B cell (primary cell): ENCODE data around the gene SSRP1. TPM values are rescaled to one million over a fixed set of nuclear protein-coding genes. Genes with fewer than 3 reads are reported as not detected.

Experiments
- ATAC-seq: fragments of 200-7000 bp; cut with Tn5 transposase; one replicate; pipeline ENCODE4 v1.10.0; 2021; ENCODE audit warnings: low read depth, mild to moderate bottlenecking, moderate number of reproducible peaks, moderate library complexity
- CTCF ChIA-PET: fragments of 350-600 bp; sonication (Branson Sonifier 250); formaldehyde crosslinking; loops from one replicate; lab custom pipeline; 2021; ENCODE audit warnings: antibody characterized with exemption, inconsistent platforms; lab: Charles Lee
- POLR2A ChIA-PET: fragments of 350-600 bp; sonication (Branson Sonifier 250); formaldehyde crosslinking; loops from one replicate; lab custom pipeline; 2021; ENCODE audit warnings: antibody characterized with exemption; lab: Charles Lee
- DNase-seq: peaks from one replicate; pipeline ENCODE4 v3.0.0; 2013
- H2AFZ ChIP-seq: 2 replicates; pipeline ENCODE4 v1.6.1; 2012; ENCODE audit warnings: mild to moderate bottlenecking, low read depth, low read length; ENCODE audit not compliant: insufficient read depth, poor library complexity, severe bottlenecking
- H3K27ac ChIP-seq, 2 donors: 1 replicate in 1 of 2; 2 replicates in 1 of 2; pipeline ENCODE4 v1.5.1; 2012 to 2013; ENCODE audit warnings: low read length in 2 of 2, mild to moderate bottlenecking in 2 of 2, moderate library complexity in 1 of 2
- H3K27me3 ChIP-seq, 4 experiments: fragments of 200-600 bp in 1 of 4; sonication (generic) in 1 of 4; replicated peaks in 1 of 4; 1 replicate in 2 of 4; 2 replicates in 2 of 4; pipeline versions ENCODE4 v1.6.1 to v1.7.0; 2013 to 2016; ENCODE audit warnings: low read length in 3 of 4, mild to moderate bottlenecking in 2 of 4, mixed read lengths in 1 of 4, moderate library complexity in 1 of 4; ENCODE audit not compliant: insufficient read depth in 4 of 4, control insufficient read depth in 3 of 4; ENCODE audit errors: control extremely low read depth in 1 of 4
- H3K36me3 ChIP-seq, 2 experiments: replicated peaks in 1 of 2; 1 replicate in 1 of 2; 2 replicates in 1 of 2; pipeline versions ENCODE4 v1.6.1 to v1.7.1; 2013; ENCODE audit warnings: low read length in 1 of 2; ENCODE audit not compliant: insufficient read depth in 2 of 2, control insufficient read depth in 1 of 2; ENCODE audit errors: control extremely low read depth in 1 of 2, extremely low read depth in 1 of 2
- H3K4me1 ChIP-seq, 2 donors: fragments of 200-600 bp in 1 of 2; sonication (generic) in 1 of 2; 1 replicate in 1 of 2; 2 replicates in 1 of 2; pipeline versions ENCODE4 v1.5.1 to v1.6.1; 2013 to 2017; ENCODE audit warnings: low read length in 2 of 2; ENCODE audit not compliant: control insufficient read depth in 2 of 2, insufficient read depth in 2 of 2
- H3K4me2 ChIP-seq: replicated peaks from 2 replicates; pipeline ENCODE3; 2012; ENCODE audit warnings: mild to moderate bottlenecking, low read depth, low read length; ENCODE audit not compliant: poor library complexity, severe bottlenecking
- H3K4me3 ChIP-seq, 5 experiments: fragments of 200-600 bp in 1 of 5; sonication (generic) in 1 of 5; 1 replicate in 3 of 5; 2 replicates in 2 of 5; pipeline versions ENCODE4 v1.5.1 to v1.7.0; 2011 to 2016; ENCODE audit warnings: low read length in 4 of 5, mild to moderate bottlenecking in 4 of 5, low read depth in 2 of 5, control low read depth in 1 of 5, moderate library complexity in 1 of 5; ENCODE audit not compliant: insufficient read depth in 1 of 5; ENCODE audit errors: control extremely low read depth in 1 of 5, extremely low read depth in 1 of 5
- H3K79me2 ChIP-seq: fragments of 200-600 bp; sonication (generic); one replicate; pipeline ENCODE4 v1.6.0; 2016; ENCODE audit warnings: low read length; ENCODE audit not compliant: control insufficient read depth, insufficient read depth
- H3K9ac ChIP-seq: fragments of 200-600 bp; sonication (generic); 2 replicates; pipeline ENCODE4 v1.6.1; 2017; ENCODE audit warnings: mild to moderate bottlenecking, low read length, moderate library complexity
- H3K9me3 ChIP-seq, 3 donors: one replicate each; pipeline versions ENCODE4 v1.6.1 to v1.7.1; 2013; ENCODE audit warnings: low read length in 2 of 3; ENCODE audit not compliant: control insufficient read depth in 2 of 3, insufficient read depth in 1 of 3; ENCODE audit errors: control extremely low read depth in 1 of 3
- H4K20me1 ChIP-seq: 2 replicates; pipeline ENCODE4 v1.6.0; 2012; ENCODE audit warnings: mild to moderate bottlenecking, low read length; ENCODE audit not compliant: insufficient read depth, control insufficient read depth, poor library complexity, severe bottlenecking
- H3K27ac Mint-ChIP-seq: one replicate; pipeline ENCODE4 v1.8.0; 2021; ENCODE audit warnings: mixed read lengths
- H3K27me3 Mint-ChIP-seq: one replicate; pipeline ENCODE4 v1.8.0; 2021; ENCODE audit warnings: mixed read lengths
- H3K4me1 Mint-ChIP-seq: one replicate; pipeline ENCODE4 v1.8.0; 2021; ENCODE audit warnings: mixed read lengths
- H3K4me3 Mint-ChIP-seq: one replicate; pipeline ENCODE4 v1.8.0; 2021; ENCODE audit warnings: mixed read lengths
- H3K9me3 Mint-ChIP-seq: one replicate; pipeline ENCODE4 v1.8.0; 2022; ENCODE audit warnings: mixed read lengths; ENCODE audit not compliant: insufficient read depth
- EZH2 ChIP-seq: IDR thresholded peaks from 2 replicates; pipeline ENCODE4 v1.6.1; 2012; ENCODE audit warnings: borderline replicate concordance, low read depth, mild to moderate bottlenecking, moderate library complexity, low read length; ENCODE audit not compliant: insufficient read depth, poor library complexity, severe bottlenecking
- WGBS: methylation state at CpG from one replicate; pipeline ENCODE4 v1.1.5; 2013; ENCODE audit warnings: missing lambda C conversion rate; ENCODE audit not compliant: insufficient coverage; 5-methylcytosine and 5-hydroxymethylcytosine counted together
- intact Hi-C: fragments of 100-400 bp; cut with micrococcal nuclease; formaldehyde crosslinking; loops from one replicate; pipeline ENCODE4 v1.10.0; 2022
- polyA plus RNA-seq: library from polyadenylated mRNA; depleted of rRNA; stranded (reverse); fragments of >200 nt; gene quantifications from 2 replicates; pipeline ENCODE4 v1.2.3, GENCODE V29; 2012
- total RNA-seq, 2 donors: library from RNA; stranded (reverse); fragments of 120-200 nt in 1 of 2; gene quantifications; 1 replicate in 1 of 2; 2 replicates in 1 of 2; pipeline versions ENCODE4 v1.2.3 to v1.2.4, GENCODE V29; 2013 to 2022
- TF ChIP-seq, protein P1 (sequence below): fragments of 200-600 bp; IDR thresholded peaks from one replicate; pipeline ENCODE4 v1.8.0; 2022; ENCODE audit warnings: antibody characterized with exemption, mild to moderate bottlenecking

The SSRP1 gene
- total and polyA plus RNA-seq, 2 donors (not counting 1 experiment from before 2014, with no cell fraction given): 40.9 to 66.6 TPM

DNA sequence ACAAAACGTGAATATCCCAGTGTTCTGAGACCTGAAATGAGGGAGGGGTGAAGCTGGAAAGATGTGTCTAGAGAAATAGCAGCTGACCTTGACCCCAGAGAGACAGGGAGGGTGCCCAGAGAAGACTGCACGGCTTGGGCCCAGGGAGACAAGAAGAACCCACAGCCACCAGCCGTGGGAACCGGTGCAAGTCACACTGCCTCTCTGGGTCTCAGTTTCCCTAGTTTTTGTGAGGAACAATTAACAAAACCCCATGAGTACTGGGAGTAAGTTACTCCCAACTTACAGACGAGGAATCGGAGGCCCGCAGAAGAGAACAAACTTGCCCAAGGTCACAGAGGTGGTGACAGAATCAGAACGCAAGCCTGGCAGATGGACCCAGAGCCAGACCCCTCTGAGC is 30.2 kb downstream of the SSRP1 start:
- peaks cover 0 to 2% (median 0%) of the 10 kb centered on the region in 3 donors for H3K9me3 ChIP-seq
- H3K27me3 Mint-ChIP-seq: no peaks in the 10 kb centered on the region
- no peak overlapping the region for H3K9ac ChIP-seq
- no peaks in the 10 kb centered on the region for H3K79me2 ChIP-seq
- POLR2A ChIA-PET: no interaction called here
- no peaks in the 10 kb centered on the region for H3K9me3 Mint-ChIP-seq
- 96% methylated on average over 4 of the region's 8 CpGs for WGBS
- ATAC-seq (no peak), DNase-seq (no peak)
- H3K4me3 ChIP-seq: no peak overlapping the region
- no peak overlapping the region for H2AFZ ChIP-seq
- H3K4me2 ChIP-seq: no peak overlapping the region
- peaks cover 0 to 4% of the 10 kb centered on the region in 2 experiments for H3K36me3 ChIP-seq
- intact Hi-C loops: no loop called here
- H3K4me3 Mint-ChIP-seq: no peak overlapping the region
- no peaks in the 10 kb centered on the region for H3K4me1 ChIP-seq
- TF ChIP-seq, protein P1, sequence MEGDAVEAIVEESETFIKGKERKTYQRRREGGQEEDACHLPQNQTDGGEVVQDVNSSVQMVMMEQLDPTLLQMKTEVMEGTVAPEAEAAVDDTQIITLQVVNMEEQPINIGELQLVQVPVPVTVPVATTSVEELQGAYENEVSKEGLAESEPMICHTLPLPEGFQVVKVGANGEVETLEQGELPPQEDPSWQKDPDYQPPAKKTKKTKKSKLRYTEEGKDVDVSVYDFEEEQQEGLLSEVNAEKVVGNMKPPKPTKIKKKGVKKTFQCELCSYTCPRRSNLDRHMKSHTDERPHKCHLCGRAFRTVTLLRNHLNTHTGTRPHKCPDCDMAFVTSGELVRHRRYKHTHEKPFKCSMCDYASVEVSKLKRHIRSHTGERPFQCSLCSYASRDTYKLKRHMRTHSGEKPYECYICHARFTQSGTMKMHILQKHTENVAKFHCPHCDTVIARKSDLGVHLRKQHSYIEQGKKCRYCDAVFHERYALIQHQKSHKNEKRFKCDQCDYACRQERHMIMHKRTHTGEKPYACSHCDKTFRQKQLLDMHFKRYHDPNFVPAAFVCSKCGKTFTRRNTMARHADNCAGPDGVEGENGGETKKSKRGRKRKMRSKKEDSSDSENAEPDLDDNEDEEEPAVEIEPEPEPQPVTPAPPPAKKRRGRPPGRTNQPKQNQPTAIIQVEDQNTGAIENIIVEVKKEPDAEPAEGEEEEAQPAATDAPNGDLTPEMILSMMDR: no peak
- no peak for TF ChIP-seq EZH2
- no peak overlapping the region for H3K27ac Mint-ChIP-seq
- H3K4me1 Mint-ChIP-seq: peaks cover 2% of the 10 kb centered on the region
- no peaks in the 10 kb centered on the region for H4K20me1 ChIP-seq
- no peaks in the 10 kb centered on the region for H3K27me3 ChIP-seq
- CTCF ChIA-PET: interaction anchor here (1.5 kb wide), 1 partner anchor 40 kb away, joined by 3 read pairs; no protein-coding TSS in a partner anchor
- no peak overlapping the region for H3K27ac ChIP-seq

DNA sequence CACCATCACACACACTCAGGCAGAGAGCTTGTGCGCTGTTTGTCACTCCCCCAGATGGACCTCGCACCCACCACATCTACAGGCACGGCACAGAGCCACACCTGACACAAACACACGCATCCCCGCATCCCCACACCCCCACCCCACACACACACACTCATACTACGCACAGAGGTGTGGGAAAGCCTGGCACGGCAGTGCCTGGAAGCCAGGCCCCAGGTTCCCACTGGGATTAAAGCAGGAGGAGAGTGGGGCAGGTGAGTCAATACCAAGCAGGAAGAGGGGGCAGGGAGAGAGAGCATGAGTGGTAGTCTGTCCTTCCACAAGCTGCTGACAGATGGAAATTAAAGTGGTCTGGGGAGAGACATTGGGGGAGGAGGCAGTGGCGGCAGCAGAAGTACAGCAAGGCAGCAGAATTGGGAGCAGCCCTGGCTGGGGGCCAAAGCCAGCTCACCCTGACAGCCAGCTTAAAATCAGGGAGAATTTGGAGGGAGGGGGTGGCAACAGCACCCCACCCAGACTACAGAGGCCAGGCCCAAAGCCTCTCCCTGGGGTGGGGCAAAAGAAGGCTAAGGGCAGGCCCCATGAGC is 31.6 kb downstream of the SSRP1 start:
- ATAC-seq: no peak
- no peak for DNase-seq
- Histone ChIP-seq H3K79me2 (no peaks in the 10 kb centered on the region), H3K4me3 (no peak overlapping the region), H3K36me3 (peaks cover 0 to 4% of the 10 kb centered on the region in 2 experiments), H3K27me3 (no peaks in the 10 kb centered on the region), H4K20me1 (no peaks in the 10 kb centered on the region), H3K9me3 (peaks cover 0 to 17% (median 9%) of the 10 kb centered on the region in 3 donors), H3K4me1 (no peaks in the 10 kb centered on the region), H2AFZ (no peak overlapping the region), H3K9ac (no peak overlapping the region), H3K4me2 (no peak overlapping the region), H3K27ac (no peak overlapping the region)
- POLR2A ChIA-PET: no interaction called here
- TF ChIP-seq EZH2: no peak
- TF ChIP-seq, protein P1: no peak
- Mint-ChIP-seq H3K27me3 (no peaks in the 10 kb centered on the region), H3K9me3 (no peaks in the 10 kb centered on the region), H3K4me3 (no peak overlapping the region), H3K4me1 (peaks cover 2% of the 10 kb centered on the region), H3K27ac (no peak overlapping the region)
- CTCF ChIA-PET: interaction anchor here (0.6 to 1.5 kb wide), 2 partner anchors 25 to 42 kb away, joined by 3 to 4 read pairs; no protein-coding TSS in a partner anchor
- 97% methylated on average over 6 of the region's 8 CpGs for WGBS
- intact Hi-C loops: no loop called here
